ENCODE measurements around the gene NFKB2. TPM values are rescaled to one million over a fixed set of nuclear protein-coding genes. Genes with fewer than 3 reads are reported as not detected.

The NFKB2 gene
- total and polyA plus RNA-seq, 4 donors = 34.6 to 114 (median 50.5) TPM

- 89 to 94% methylated on average over 17 of the region's 17 CpGs for WGBS, 2 donors
- H3K27ac ChIP-seq (ENCODE audit: low read depth in 1 of 2, low read length in 1 of 2) = no peak overlapping the region
- H3K9me3 ChIP-seq (ENCODE audit: control insufficient read depth in 4 of 4, insufficient read depth in 3 of 4, low read length in 3 of 4) = no peaks in the 10 kb centered on the region
- peak overlapping the region; percentile 11 to 72 for H3K9ac ChIP-seq (ENCODE audit: insufficient read depth in 1 of 2, low read length in 2 of 2)
- peaks cover 0 to 16% (median 9%) of the 10 kb centered on the region in 5 donors for H3K4me1 ChIP-seq (ENCODE audit: control insufficient read depth in 5 of 5, insufficient read depth in 5 of 5, low read length in 5 of 5)
- TF ChIP-seq, protein P1, sequence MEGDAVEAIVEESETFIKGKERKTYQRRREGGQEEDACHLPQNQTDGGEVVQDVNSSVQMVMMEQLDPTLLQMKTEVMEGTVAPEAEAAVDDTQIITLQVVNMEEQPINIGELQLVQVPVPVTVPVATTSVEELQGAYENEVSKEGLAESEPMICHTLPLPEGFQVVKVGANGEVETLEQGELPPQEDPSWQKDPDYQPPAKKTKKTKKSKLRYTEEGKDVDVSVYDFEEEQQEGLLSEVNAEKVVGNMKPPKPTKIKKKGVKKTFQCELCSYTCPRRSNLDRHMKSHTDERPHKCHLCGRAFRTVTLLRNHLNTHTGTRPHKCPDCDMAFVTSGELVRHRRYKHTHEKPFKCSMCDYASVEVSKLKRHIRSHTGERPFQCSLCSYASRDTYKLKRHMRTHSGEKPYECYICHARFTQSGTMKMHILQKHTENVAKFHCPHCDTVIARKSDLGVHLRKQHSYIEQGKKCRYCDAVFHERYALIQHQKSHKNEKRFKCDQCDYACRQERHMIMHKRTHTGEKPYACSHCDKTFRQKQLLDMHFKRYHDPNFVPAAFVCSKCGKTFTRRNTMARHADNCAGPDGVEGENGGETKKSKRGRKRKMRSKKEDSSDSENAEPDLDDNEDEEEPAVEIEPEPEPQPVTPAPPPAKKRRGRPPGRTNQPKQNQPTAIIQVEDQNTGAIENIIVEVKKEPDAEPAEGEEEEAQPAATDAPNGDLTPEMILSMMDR (IDR thresholded peaks at IDR 0.05; ENCODE audit: control extremely low read depth, extremely low read depth) = no peak
- ATAC-seq (ENCODE audit: insufficient read depth, low FRiP score) (no peak), DNase-seq (no peak)
- H3K27me3 ChIP-seq (ENCODE audit: control insufficient read depth in 3 of 3, insufficient read depth in 3 of 3, low read length in 2 of 3) = no peaks in the 10 kb centered on the region
- H3K4me3 ChIP-seq = no peak overlapping the region
- H3K36me3 ChIP-seq (ENCODE audit: control insufficient read depth in 4 of 4, insufficient read depth in 4 of 4, low read length in 4 of 4) = peaks cover 0 to 36% (median 9%) of the 10 kb centered on the region in 4 donors
These were observed 4.6 kb downstream of the NFKB2 start for GRCh38 chr10:102400076-102400475.

- Histone ChIP-seq H3K4me1 (ENCODE audit: control insufficient read depth in 5 of 5, insufficient read depth in 5 of 5, low read length in 5 of 5) (peaks cover 0 to 16% (median 9%) of the 10 kb centered on the region in 5 donors), H3K9ac (ENCODE audit: insufficient read depth in 1 of 2, low read length in 2 of 2) (no peak overlapping the region), H3K27me3 (ENCODE audit: control insufficient read depth in 3 of 3, insufficient read depth in 3 of 3, low read length in 2 of 3) (no peaks in the 10 kb centered on the region), H3K27ac (ENCODE audit: low read depth in 1 of 2, low read length in 1 of 2) (no peak overlapping the region), H3K36me3 (ENCODE audit: control insufficient read depth in 4 of 4, insufficient read depth in 4 of 4, low read length in 4 of 4) (peaks cover 0 to 36% (median 9%) of the 10 kb centered on the region in 4 donors), H3K4me3 (no peak overlapping the region), H3K9me3 (ENCODE audit: control insufficient read depth in 4 of 4, insufficient read depth in 3 of 4, low read length in 3 of 4) (no peaks in the 10 kb centered on the region)
- no peak for DNase-seq
- 91 to 95% methylated on average over 20 to 22 of the region's 22 CpGs for WGBS, 2 donors
- TF ChIP-seq, protein P1 (IDR thresholded peaks at IDR 0.05; ENCODE audit: control extremely low read depth, extremely low read depth) = no peak
- ATAC-seq (ENCODE audit: insufficient read depth, low FRiP score) = no peak
These were observed 5.3 kb downstream of the NFKB2 start for GRCh38 chr10:102400598-102401341.

DNA sequence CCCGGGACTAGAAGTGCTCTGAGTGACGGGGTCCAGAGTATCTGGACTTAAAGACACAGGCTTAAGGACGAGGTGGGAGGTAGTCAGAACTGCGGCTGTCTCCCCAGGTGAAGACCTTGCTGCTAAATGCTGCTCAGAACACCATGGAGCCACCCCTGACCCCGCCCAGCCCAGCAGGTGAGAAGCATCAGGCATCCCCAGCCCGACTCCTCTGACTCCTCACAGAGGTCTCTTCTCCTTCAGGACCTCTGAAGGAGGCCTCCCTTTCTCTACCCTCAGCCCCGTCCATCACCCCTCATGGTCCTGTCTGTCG lies 5.8 kb downstream of the NFKB2 start:
- Histone ChIP-seq H3K36me3 (ENCODE audit: control insufficient read depth in 4 of 4, insufficient read depth in 4 of 4, low read length in 4 of 4) (peaks cover 0 to 36% (median 9%) of the 10 kb centered on the region in 4 donors), H3K27ac (ENCODE audit: low read depth in 1 of 2, low read length in 1 of 2) (no peak overlapping the region), H3K4me3 (no peak overlapping the region), H3K27me3 (ENCODE audit: control insufficient read depth in 3 of 3, insufficient read depth in 3 of 3, low read length in 2 of 3) (no peaks in the 10 kb centered on the region), H3K9me3 (ENCODE audit: control insufficient read depth in 4 of 4, insufficient read depth in 3 of 4, low read length in 3 of 4) (no peaks in the 10 kb centered on the region), H3K9ac (ENCODE audit: insufficient read depth in 1 of 2, low read length in 2 of 2) (no peak overlapping the region), H3K4me1 (ENCODE audit: control insufficient read depth in 5 of 5, insufficient read depth in 5 of 5, low read length in 5 of 5) (peaks cover 0 to 15% (median 5%) of the 10 kb centered on the region in 5 donors)
- DNase-seq = no peak
- WGBS, 2 donors = 94 to 96% methylated on average over 8 of the region's 8 CpGs
- no peak for ATAC-seq (ENCODE audit: insufficient read depth, low FRiP score)
- TF ChIP-seq, protein P1 (IDR thresholded peaks at IDR 0.05; ENCODE audit: control extremely low read depth, extremely low read depth) = no peak

Data from lung (tissue), 12 donors.